ENCODE measurements around the gene FAM120A.

- TF ChIP-seq CTCF (conservative IDR thresholded peaks at IDR 0.05) (no peak), ZFX (IDR thresholded peaks at IDR 0.05) (no peak)
Measured at GRCh38 chr9:93592008-93592642, 140.6 kb downstream of the FAM120A start.

Data from C4-2B (cell line).